Activated CD4-positive, alpha-beta T cell treated with anti-CD3 and anti-CD28 coated beads, Interleukin-10, Interleukin-2, amounts not matched to agents 100 ng/mL and 50 ng/mL, durations not matched to agents 16 hours and 8 hours (primary cell): ENCODE results near the gene TMEM205.
"Not testable (repeated sequence)": the region's sequence is repeated elsewhere in the genome, so short reads cannot be mapped to it uniquely, and the experiment has no call there.

Source experiments
- DNase-seq: peaks from one replicate; pipeline ENCODE4 v3.0.0-alpha.2; 2020

Gene TMEM205

GRCh38 chr19:11346104-11346940, at the start of gene TMEM205, which contains the start of gene CCDC159:
Gene TMEM205 (minus strand): TSS chr19:11346268. CDS start chr19:11345619, 649 bp downstream.
Gene CCDC159 (plus strand): TSS chr19:11346519. CDS start chr19:11346607, 88 bp downstream.
- DNase-seq = peak; percentile 99

GRCh38 chr19:11390933-11391680, 45.0 kb upstream of the TMEM205 start:
- DNase-seq = no peak

GRCh38 chr19:11390359-11390758, 44.3 kb upstream of the TMEM205 start:
- no peak for DNase-seq

- no peak for DNase-seq
Observed at GRCh38 chr19:11387162-11388034, 41.3 kb upstream of the TMEM205 start.

DNA sequence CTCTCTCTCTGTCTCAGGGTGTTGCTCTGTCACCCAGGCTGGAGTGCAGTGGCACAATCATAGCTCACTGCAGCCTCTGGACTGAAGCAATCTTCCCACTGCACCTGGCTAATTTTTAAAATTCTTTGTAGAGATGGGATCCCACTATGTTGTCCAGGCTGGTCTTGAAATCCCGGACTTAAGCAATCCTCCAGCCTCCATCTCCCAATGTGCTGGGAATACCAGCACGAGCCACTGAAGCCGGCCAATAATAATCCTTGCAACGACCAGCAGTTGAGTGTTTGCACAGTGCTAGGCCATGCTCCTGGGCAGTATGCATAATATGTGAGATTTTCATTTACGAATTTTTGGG, 38.7 kb upstream of the TMEM205 start:
- DNase-seq = no peak

- DNase-seq = no peak
Observed at GRCh38 chr19:11383706-11384048, 37.6 kb upstream of the TMEM205 start.

GRCh38 chr19:11382898-11383705, 37.0 kb upstream of the TMEM205 start:
- peak; percentile 63 for DNase-seq

DNA sequence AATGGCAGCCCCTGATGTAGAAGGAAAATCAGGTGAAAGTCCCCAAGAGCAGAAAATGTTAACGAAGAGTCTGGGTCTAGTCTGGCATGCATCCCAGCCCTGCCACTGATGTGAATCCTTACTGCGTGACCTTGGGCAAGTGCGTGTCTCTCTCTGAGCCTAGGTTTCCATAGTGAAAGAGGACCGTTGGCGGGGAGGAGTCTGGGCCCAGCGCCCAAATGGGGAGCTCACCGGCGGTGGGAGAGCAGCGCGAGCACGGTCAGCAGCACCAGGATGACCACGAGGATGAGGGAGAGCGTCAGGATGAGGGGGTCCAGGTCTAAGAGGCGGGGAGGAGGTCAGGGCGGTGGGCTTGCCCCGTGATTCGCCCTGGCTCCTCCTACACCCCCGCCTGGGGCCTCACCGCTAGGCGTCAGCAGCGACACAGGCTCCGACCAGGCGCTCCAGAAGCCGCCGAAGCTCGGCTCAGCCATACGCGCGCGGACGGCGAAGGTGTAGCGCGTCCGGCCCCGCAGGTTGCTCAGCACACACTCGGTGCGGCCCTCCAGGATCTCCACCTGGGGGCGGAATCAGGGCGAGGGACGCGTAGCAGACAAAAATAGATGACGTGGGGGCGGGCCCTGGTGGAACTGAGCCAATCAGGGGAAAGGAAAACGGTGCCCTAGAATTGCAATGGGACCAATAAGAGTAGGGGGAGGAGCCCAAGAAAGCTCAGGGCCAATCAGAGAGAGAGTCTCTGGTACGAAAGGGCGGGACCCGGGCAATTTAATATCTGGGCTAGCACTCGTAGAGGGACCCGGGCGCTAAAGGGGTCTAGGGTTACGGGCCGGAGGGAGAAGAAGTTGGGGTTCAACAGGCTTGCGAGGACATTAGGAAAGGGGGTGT, 34.8 kb upstream of the TMEM205 start:
- peak; percentile 99 for DNase-seq

DNA sequence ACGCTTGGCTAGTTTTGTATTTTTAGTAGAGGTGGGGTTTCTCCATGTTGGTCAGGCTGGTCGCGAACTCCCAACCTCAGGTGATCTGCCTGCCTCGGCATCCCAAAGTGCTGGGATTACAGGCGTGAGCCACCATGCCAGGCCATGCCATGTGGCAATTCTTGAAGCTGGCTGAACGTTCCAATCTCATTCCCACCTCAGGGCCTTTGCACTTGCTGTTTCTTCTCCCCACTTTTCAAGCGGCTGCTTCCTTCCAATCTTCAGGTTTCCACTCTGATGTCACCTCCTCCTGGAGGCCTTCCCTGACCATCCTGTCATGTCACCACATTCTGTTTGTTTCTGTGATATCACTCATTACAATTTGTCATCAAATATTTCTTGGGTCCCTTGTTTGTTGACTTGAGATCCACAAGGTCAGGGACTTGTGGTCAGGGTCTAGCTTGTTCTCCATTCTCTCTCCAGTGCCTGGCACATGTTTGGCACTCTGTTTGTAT, 33.8 kb upstream of the TMEM205 start:
- no peak for DNase-seq

GRCh38 chr19:11379269-11379845, 33.3 kb upstream of the TMEM205 start:
- DNase-seq = not testable (repeated sequence)

DNA sequence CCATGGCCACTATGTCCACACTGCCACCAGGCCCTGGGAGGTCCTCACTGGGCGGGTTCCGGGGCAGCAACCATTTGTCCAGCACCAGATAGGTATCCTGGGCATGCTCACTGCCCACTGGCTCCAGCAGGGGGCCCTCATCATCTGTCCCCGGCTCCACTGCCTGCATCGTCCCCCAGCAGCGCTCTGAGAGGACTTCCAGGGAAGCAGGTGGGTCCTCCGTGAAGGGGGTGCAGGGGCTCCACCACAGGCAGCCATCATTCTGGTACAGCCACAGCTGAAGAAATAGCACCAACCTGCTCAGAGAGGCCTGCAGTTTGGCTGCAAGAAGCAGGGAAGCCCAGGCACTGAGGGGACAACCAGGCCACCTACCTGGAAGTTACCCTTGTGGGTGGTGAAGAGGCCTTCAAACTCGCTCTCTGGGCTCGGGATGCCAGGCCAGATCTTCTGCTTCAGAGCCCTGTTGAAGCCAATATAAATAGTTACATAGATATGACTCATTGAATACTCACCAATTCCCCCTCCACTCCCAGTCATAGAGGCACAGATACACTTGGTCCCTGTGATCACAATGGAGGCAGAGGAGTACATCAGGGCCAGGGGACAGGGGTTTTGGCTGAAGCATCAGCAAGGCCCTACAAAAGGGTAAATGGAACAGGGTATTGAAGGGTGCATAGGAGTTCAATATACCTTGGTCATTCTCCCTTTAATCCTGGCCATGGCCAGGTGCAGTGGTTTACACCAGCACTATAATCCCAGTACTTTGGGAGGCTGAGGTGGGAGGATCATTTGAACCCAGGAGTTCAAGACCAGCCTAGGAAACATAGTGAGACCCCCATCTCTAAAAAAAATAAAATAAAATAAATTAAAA, 32.5 kb upstream of the TMEM205 start:
- peak; percentile 35 for DNase-seq

DNA sequence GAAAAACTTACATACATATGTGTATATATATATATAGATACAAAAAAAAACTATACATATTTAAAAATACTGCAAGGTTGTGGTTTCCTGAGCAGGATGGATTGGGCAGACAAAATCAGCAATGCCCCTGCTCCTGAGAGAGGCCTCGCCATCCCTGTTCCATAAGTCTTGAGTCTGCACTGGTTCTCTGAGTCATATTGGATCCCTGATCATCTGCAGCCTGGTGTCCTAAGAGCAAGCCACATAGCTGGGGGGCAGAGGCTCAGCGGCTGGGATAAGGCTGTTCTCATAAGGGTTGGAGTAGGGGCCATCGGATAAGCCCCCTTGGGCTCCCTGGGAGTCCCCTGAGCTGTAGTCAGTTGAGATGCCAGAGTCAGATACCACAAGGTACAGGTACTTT, 31.7 kb upstream of the TMEM205 start:
- no peak for DNase-seq

DNA sequence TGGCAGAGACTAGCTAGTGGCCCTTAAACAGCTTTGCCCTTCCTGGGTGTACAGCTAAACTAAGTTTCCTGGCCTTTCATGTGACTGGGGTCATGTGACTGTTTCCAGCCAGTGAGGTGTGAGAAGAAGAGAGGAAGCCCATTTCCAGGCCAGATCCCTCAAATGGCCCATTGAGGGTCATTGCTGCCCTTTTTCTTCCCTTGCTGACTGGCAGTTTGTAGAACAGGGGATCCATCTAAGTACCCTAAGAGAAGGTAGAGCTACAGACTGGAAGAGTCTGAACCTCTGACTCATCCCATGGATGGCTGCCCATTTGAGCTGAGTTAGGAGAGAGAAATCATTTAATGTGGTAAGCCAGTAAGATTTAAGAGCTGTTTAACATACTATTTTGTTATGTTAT, 31.2 kb upstream of the TMEM205 start:
- DNase-seq = peak; percentile 71

GRCh38 chr19:11375143-11375948, 29.3 kb upstream of the TMEM205 start:
- peak; percentile 87 for DNase-seq

DNA sequence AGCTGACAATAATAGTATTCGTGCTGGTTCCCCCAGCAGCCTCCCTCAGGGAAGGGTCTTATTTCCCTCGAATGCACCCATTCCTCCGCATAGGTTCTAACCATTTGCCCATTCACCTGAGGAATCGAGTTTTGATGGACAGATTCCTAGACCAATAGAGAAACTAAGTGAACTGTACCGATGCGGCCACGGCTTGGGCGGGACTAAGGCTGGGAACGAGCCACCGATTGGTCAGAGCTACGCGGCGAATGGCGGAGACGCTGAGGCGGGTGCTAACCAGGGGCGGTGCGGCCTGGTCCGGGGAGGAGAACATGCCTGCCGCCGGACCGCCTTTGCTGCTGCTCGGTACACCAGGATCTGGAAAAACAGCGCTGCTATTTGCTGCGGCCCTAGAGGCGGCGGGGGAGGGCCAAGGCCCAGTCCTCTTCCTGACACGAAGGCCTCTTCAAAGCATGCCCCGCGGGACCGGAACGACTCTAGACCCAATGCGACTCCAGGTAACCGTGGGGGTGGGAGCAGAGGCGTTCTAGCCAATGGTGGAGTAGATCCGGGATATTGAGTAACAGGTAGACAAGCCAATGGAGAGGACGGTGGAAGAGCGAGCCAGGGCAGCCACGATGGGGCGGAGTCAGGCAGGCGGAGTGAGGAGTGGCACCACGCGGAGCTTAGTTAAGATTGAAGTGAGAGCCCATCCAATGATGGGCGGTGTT, 28.5 kb upstream of the TMEM205 start, which contains the start of gene SWSAP1:
SWSAP1 (plus strand) TSS at position 234 of the 710 bp plus-strand sequence; CDS start at position 249, 15 bp downstream.
- peak; percentile 99 for DNase-seq

GRCh38 chr19:11373885-11374432, 27.9 kb upstream of the TMEM205 start:
- no peak for DNase-seq

DNA sequence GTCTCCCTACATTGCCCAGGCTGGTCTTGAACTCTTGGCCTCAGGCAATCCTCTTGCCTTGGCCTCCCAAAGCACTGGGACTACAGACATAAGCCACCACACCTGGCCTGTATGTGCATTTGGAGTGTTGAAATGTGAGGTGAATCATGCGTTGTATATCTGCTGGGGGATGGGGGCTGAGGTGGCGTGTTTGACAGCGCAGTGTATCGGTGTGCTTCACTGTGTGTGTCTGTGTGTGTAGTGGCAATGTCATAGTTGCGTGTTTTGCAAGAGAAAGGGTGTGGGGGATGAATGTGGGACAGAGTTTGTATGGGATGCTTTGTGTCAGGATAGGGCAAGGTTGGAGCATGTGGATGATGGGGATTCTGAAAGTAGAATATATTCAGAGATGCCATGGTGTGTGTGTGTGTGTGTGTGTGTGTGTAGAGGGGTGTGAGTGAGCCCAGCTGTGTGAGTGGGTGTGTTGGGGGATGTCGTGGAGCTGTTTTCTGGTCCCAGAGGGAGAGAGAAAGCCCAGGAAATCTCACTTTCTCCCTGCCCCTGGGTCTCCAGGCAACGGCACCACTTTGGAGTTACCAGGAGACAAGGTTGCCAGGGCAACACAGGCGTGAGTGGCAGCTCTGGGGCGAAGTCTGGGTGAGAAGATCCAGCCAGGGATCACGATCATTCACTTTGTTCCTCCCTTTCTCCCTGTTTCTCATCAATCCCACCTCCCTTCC, 27.3 kb upstream of the TMEM205 start:
- DNase-seq = no peak
